ENCODE measurements around the gene TTC21B.
"Not testable (repeated sequence)": the region's sequence is repeated elsewhere in the genome, so short reads cannot be mapped to it uniquely, and the experiment has no call there.

TTC21B gene

DNA sequence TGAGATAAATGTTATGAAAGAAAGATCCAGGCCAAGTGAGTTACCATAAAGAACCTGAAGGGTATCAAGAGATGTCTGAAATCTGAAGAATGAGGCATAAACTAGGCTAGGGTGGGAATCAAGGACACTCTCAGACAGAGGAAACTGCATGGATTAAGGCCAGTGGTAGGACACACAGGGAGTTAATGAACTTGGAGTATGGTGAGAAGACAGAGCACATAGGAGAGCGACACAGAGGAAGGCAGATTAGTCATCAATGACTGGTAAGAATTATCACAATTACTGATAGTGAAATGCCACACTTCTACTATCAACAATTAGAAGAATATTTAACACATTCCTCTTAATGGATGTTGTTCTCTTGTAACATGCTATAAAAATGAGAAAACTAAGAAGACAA is 76.9 kb downstream of the TTC21B start:
- H3K4me1 ChIP-seq (ENCODE audit: control insufficient read depth, insufficient read depth, low read length), result no peaks in the 10 kb centered on the region
- H3K27me3 ChIP-seq (ENCODE audit: control insufficient read depth, insufficient read depth, low read length), result no peaks in the 10 kb centered on the region
- H3K9me3 ChIP-seq (ENCODE audit: control insufficient read depth, insufficient read depth, low read length), result no peaks in the 10 kb centered on the region
- H3K9ac ChIP-seq (ENCODE audit: low read depth, low read length), result no peak overlapping the region
- H3K36me3 ChIP-seq (ENCODE audit: control insufficient read depth, insufficient read depth, low read length), result no peaks in the 10 kb centered on the region
- no peak overlapping the region for H3K4me3 ChIP-seq (ENCODE audit: low read depth, low read length)

DNA sequence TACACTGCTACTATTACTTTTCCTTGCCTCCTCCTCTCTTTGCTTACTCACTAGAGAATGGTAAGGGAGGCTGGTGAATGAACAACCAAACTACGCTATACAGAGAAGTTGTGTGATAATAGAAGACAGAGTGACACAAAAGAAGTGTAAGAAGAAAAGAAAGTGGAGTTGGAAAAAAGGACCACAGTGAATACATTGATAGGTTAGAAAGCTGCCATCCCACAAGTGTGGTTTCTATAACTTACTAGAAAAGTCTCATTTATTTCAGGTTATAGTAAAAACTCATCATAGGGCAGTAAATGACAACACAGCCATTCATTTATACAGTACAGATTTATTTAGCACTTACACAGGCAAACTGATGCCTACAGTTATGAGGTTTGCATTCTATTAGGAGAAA is 77.3 kb downstream of the TTC21B start:
- H3K4me1 ChIP-seq (ENCODE audit: control insufficient read depth, insufficient read depth, low read length), result no peaks in the 10 kb centered on the region
- H3K9me3 ChIP-seq (ENCODE audit: control insufficient read depth, insufficient read depth, low read length), result no peaks in the 10 kb centered on the region
- H3K36me3 ChIP-seq (ENCODE audit: control insufficient read depth, insufficient read depth, low read length), result no peaks in the 10 kb centered on the region
- H3K9ac ChIP-seq (ENCODE audit: low read depth, low read length), result no peak overlapping the region
- no peaks in the 10 kb centered on the region for H3K27me3 ChIP-seq (ENCODE audit: control insufficient read depth, insufficient read depth, low read length)
- H3K4me3 ChIP-seq (ENCODE audit: low read depth, low read length), result no peak overlapping the region

- Histone ChIP-seq H3K9ac (ENCODE audit: low read depth, low read length) (no peak overlapping the region), H3K4me3 (ENCODE audit: low read depth, low read length) (no peak overlapping the region), H3K4me1 (ENCODE audit: control insufficient read depth, insufficient read depth, low read length) (no peaks in the 10 kb centered on the region), H3K36me3 (ENCODE audit: control insufficient read depth, insufficient read depth, low read length) (no peaks in the 10 kb centered on the region), H3K9me3 (ENCODE audit: control insufficient read depth, insufficient read depth, low read length) (no peaks in the 10 kb centered on the region), H3K27me3 (ENCODE audit: control insufficient read depth, insufficient read depth, low read length) (no peaks in the 10 kb centered on the region)
These were observed 79.0 kb downstream of the TTC21B start for GRCh38 chr2:165874445-165875039.

GRCh38 chr2:165872101-165872791 is 81.3 kb downstream of the TTC21B start:
- no peaks in the 10 kb centered on the region for H3K36me3 ChIP-seq (ENCODE audit: control insufficient read depth, insufficient read depth, low read length)
- H3K9ac ChIP-seq (ENCODE audit: low read depth, low read length), result no peak overlapping the region
- no peak overlapping the region for H3K4me3 ChIP-seq (ENCODE audit: low read depth, low read length)
- H3K4me1 ChIP-seq (ENCODE audit: control insufficient read depth, insufficient read depth, low read length), result no peaks in the 10 kb centered on the region
- H3K27me3 ChIP-seq (ENCODE audit: control insufficient read depth, insufficient read depth, low read length), result no peaks in the 10 kb centered on the region
- no peaks in the 10 kb centered on the region for H3K9me3 ChIP-seq (ENCODE audit: control insufficient read depth, insufficient read depth, low read length)

GRCh38 chr2:165871025-165871424 is 82.6 kb downstream of the TTC21B start:
- no peaks in the 10 kb centered on the region for H3K27me3 ChIP-seq (ENCODE audit: control insufficient read depth, insufficient read depth, low read length)
- no peak overlapping the region for H3K4me3 ChIP-seq (ENCODE audit: low read depth, low read length)
- no peaks in the 10 kb centered on the region for H3K9me3 ChIP-seq (ENCODE audit: control insufficient read depth, insufficient read depth, low read length)
- H3K9ac ChIP-seq (ENCODE audit: low read depth, low read length), result no peak overlapping the region
- H3K36me3 ChIP-seq (ENCODE audit: control insufficient read depth, insufficient read depth, low read length), result no peaks in the 10 kb centered on the region
- no peaks in the 10 kb centered on the region for H3K4me1 ChIP-seq (ENCODE audit: control insufficient read depth, insufficient read depth, low read length)

DNA sequence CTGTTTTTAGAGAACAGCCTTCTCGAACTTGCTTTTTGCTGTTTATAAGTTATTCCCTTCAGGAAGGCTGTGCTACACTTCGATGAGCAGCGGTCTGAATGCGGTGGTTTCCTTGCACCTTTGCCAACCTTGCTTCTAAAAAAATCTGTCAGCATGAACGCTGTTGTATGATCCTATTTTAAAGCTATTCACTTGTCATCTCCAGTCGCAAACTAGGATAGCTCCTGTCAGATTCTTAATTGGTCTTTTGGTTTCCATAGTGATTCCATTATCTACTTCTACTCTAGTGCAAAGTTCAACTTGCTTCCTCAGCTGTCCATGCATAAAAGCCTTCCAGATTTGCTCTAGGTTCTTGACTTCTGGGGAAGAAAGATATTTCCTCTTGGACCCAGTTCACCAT is 83.2 kb downstream of the TTC21B start:
- H3K36me3 ChIP-seq (ENCODE audit: control insufficient read depth, insufficient read depth, low read length), result no peaks in the 10 kb centered on the region
- H3K9ac ChIP-seq (ENCODE audit: low read depth, low read length), result no peak overlapping the region
- H3K4me3 ChIP-seq (ENCODE audit: low read depth, low read length), result no peak overlapping the region
- H3K9me3 ChIP-seq (ENCODE audit: control insufficient read depth, insufficient read depth, low read length), result no peaks in the 10 kb centered on the region
- H3K4me1 ChIP-seq (ENCODE audit: control insufficient read depth, insufficient read depth, low read length), result no peaks in the 10 kb centered on the region
- H3K27me3 ChIP-seq (ENCODE audit: control insufficient read depth, insufficient read depth, low read length), result no peaks in the 10 kb centered on the region

DNA sequence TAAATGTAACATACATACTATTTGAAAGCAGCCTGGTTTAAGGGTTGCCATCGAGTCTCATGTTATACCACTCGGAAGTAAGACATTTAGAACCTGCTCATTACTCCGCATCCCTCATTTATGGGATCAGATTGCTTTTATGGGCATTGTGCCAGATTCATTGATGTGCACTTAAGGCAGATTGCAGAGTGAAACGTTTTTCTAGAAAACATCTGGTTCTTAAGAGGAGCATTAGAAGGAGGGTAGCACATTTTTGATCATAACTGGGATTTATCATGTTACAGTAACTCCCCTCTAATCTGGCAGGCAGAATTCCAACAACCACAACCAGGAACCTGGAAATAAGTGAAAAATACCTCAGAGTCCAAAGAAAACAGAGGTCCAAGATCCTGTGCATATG is 85.4 kb downstream of the TTC21B start:
- Histone ChIP-seq H3K9ac (ENCODE audit: low read depth, low read length) (no peak overlapping the region), H3K27me3 (ENCODE audit: control insufficient read depth, insufficient read depth, low read length) (no peaks in the 10 kb centered on the region), H3K4me3 (ENCODE audit: low read depth, low read length) (no peak overlapping the region), H3K36me3 (ENCODE audit: control insufficient read depth, insufficient read depth, low read length) (no peaks in the 10 kb centered on the region), H3K9me3 (ENCODE audit: control insufficient read depth, insufficient read depth, low read length) (no peaks in the 10 kb centered on the region), H3K4me1 (ENCODE audit: control insufficient read depth, insufficient read depth, low read length) (no peaks in the 10 kb centered on the region)

GRCh38 chr2:165864296-165864695 is 89.3 kb downstream of the TTC21B start:
- H3K4me3 ChIP-seq (ENCODE audit: low read depth, low read length), result no peak overlapping the region
- no peaks in the 10 kb centered on the region for H3K36me3 ChIP-seq (ENCODE audit: control insufficient read depth, insufficient read depth, low read length)
- H3K9ac ChIP-seq (ENCODE audit: low read depth, low read length), result no peak overlapping the region
- H3K9me3 ChIP-seq (ENCODE audit: control insufficient read depth, insufficient read depth, low read length), result no peaks in the 10 kb centered on the region
- H3K4me1 ChIP-seq (ENCODE audit: control insufficient read depth, insufficient read depth, low read length), result no peaks in the 10 kb centered on the region
- no peaks in the 10 kb centered on the region for H3K27me3 ChIP-seq (ENCODE audit: control insufficient read depth, insufficient read depth, low read length)

GRCh38 chr2:165863810-165864261 is 89.7 kb downstream of the TTC21B start:
- Histone ChIP-seq H3K4me3 (ENCODE audit: low read depth, low read length) (no peak overlapping the region), H3K9ac (ENCODE audit: low read depth, low read length) (no peak overlapping the region), H3K36me3 (ENCODE audit: control insufficient read depth, insufficient read depth, low read length) (no peaks in the 10 kb centered on the region)

DNA sequence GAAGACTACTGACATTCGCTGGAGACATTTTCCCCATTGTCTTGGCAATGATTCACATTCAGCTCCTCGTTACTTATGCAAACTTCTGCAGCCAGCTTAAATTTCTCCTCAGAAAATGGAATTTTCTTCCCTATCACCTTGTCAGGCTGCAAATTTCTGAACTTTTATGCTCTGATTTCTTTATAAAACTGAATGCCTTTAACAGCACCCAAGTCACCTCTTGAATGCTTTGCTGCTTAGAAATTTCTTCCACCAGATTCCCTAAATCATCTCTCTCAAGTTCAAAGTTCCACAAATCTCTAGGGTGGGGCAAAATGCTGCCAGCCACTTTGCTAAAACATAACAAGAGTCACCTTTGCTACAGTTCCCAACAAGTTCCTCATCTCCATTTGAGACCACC is 92.5 kb downstream of the TTC21B start:
- H3K36me3 ChIP-seq (ENCODE audit: control insufficient read depth, insufficient read depth, low read length); H3K27me3 ChIP-seq (ENCODE audit: control insufficient read depth, insufficient read depth, low read length); H3K9ac ChIP-seq (ENCODE audit: low read depth, low read length); H3K4me3 ChIP-seq (ENCODE audit: low read depth, low read length); H3K9me3 ChIP-seq (ENCODE audit: control insufficient read depth, insufficient read depth, low read length); H3K4me1 ChIP-seq (ENCODE audit: control insufficient read depth, insufficient read depth, low read length): not testable (repeated sequence)

More at GRCh38 chr2:165863810-165864261, 89.7 kb downstream of the TTC21B start:
- Histone ChIP-seq H3K27me3 (ENCODE audit: control insufficient read depth, insufficient read depth, low read length) (no peaks in the 10 kb centered on the region), H3K9me3 (ENCODE audit: control insufficient read depth, insufficient read depth, low read length) (no peaks in the 10 kb centered on the region), H3K4me1 (ENCODE audit: control insufficient read depth, insufficient read depth, low read length) (no peaks in the 10 kb centered on the region)

DNA sequence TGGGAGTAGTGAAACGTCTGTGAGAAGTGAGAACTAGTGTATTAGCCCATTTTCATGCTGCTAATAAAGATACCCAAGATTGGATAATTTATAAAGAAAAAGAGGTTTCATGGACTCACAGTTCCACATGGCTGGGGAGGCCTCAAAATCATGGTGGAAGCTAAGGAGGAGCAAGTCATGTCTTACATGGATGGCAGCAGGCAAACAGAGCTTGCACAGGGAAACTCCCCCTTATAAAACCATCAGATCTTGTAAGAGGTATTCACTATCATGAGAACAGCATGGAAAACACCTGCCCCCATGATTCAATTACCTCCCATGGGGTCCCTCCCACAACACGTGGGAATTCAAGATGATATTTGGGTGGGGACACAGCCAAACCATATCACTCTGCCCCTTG is 93.9 kb downstream of the TTC21B start:
- H3K4me3 ChIP-seq (ENCODE audit: low read depth, low read length); H3K9me3 ChIP-seq (ENCODE audit: control insufficient read depth, insufficient read depth, low read length); H3K36me3 ChIP-seq (ENCODE audit: control insufficient read depth, insufficient read depth, low read length); H3K4me1 ChIP-seq (ENCODE audit: control insufficient read depth, insufficient read depth, low read length); H3K27me3 ChIP-seq (ENCODE audit: control insufficient read depth, insufficient read depth, low read length); H3K9ac ChIP-seq (ENCODE audit: low read depth, low read length): not testable (repeated sequence)

- no peaks in the 10 kb centered on the region for H3K27me3 ChIP-seq (ENCODE audit: control insufficient read depth, insufficient read depth, low read length)
- no peak overlapping the region for H3K9ac ChIP-seq (ENCODE audit: low read depth, low read length)
- no peaks in the 10 kb centered on the region for H3K9me3 ChIP-seq (ENCODE audit: control insufficient read depth, insufficient read depth, low read length)
- no peaks in the 10 kb centered on the region for H3K36me3 ChIP-seq (ENCODE audit: control insufficient read depth, insufficient read depth, low read length)
- no peaks in the 10 kb centered on the region for H3K4me1 ChIP-seq (ENCODE audit: control insufficient read depth, insufficient read depth, low read length)
- no peak overlapping the region for H3K4me3 ChIP-seq (ENCODE audit: low read depth, low read length)
These were observed 95.7 kb downstream of the TTC21B start for GRCh38 chr2:165857876-165858275.
